HG02763 (cell line): ENCODE results near the gene APOL1.

Experiments used
- ATAC-seq: cut with Tn5 transposase; IDR thresholded peaks from one replicate; pipeline ENCODE4 v1.9.1; 2021; ENCODE audit warnings: mild to moderate bottlenecking, moderate library complexity; ENCODE audit not compliant: unreplicated experiment

Gene APOL1

GRCh38 chr22:36305813-36306212, 52.9 kb downstream of the APOL1 start:
- ATAC-seq = no peak

DNA sequence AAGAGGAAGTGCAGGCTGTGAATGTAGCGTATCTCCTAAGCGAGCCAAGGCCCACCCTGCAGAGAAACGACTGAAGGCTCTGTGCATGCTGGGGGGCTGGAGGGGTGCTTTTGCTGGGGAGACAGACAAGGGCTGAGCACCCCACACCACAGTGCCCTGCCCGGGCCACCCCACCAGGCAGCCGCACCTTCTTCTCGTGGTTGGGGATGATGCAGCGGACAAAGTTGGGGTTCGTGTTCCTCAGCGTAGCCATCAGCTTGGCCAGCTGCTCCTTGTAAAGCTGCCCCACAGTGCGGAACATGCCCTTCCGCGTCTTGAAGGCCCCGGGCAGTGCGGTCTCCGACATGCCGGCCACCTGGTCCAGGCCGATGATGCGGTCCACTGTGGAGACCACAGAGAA, 53.3 kb downstream of the APOL1 start:
- no peak for ATAC-seq

GRCh38 chr22:36308880-36309279, 55.9 kb downstream of the APOL1 start:
- no peak for ATAC-seq

GRCh38 chr22:36311386-36312085, 58.6 kb downstream of the APOL1 start:
- ATAC-seq = no peak

DNA sequence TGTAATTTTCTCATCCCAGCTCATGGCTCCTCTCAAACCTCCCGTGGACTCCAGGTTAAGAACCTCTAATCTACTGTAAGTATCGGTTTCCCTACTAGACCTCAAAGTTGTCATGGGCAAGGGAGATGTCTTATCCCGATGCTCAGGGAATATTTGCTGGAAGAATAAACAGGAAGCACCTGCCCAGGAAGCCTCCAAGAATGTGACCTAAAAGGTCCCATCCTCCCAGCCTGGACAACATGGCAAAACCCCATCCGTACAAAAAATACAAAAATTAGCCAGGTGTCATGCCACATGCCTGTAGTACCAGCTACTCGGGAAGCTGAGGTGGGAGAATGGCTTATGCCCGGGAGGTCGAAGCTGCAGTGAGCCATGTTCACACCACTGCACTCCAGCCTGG, 62.4 kb downstream of the APOL1 start:
- no peak for ATAC-seq

DNA sequence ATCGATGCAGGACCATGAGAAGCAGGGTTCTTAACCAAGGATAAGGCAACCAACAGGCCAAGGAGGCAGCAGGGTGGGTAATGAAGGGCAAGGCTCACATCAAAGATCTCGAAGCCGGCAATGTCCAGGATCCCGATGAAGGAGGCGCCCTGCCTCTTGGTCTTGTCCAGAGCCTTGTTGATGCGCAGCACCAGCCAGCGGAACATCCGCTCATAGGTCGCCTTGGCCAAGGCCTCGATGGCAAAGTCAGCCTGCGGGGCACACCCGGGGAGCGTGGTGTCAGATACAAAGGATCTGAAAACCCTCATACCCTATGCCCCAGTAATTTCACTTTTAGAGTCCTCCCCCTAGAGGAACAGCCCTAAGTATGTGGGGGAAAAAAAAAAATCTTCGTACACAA, 63.5 kb downstream of the APOL1 start:
- no peak for ATAC-seq
